ENCODE data around the gene GMDS. TPM values are rescaled to one million over a fixed set of nuclear protein-coding genes. Genes with fewer than 3 reads are reported as not detected.

GMDS gene
- total RNA-seq, 1 donor from 2014 or later, result 35.7 TPM

DNA sequence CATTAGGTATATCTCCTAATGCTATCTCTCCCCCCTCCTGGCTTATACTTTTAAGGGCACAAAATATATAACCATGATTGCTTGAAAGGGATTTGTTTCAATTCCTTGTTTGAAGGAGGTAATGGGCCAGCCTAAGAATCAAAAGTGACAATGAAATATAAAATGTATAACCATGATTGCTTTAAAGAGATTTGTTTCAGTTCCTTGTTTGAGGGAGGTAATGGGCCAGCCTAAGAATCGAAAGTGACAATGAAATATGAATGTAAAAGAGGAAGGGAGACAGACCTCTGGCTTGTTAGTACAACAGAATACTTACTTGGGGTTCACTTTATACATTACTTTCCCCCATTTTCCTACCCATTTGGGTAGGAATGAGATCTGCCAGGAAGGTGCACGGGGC is 580.2 kb downstream of the GMDS start:
- H3K36me3 Mint-ChIP-seq (ENCODE audit: low read depth), result no peaks in the 10 kb centered on the region
- DNase-seq (ENCODE audit: low spot score), result no peak
- no peak overlapping the region for H3K27ac Mint-ChIP-seq
- intact Hi-C loops (cut with micrococcal nuclease), result no loop called here
- H3K4me1 Mint-ChIP-seq (ENCODE audit: low read depth), result no peaks in the 10 kb centered on the region
- no peaks in the 10 kb centered on the region for H3K27me3 Mint-ChIP-seq (ENCODE audit: low read depth)
- H3K4me3 Mint-ChIP-seq (ENCODE audit: low read depth), result no peak overlapping the region
- no peaks in the 10 kb centered on the region for H3K9me3 Mint-ChIP-seq

DNA sequence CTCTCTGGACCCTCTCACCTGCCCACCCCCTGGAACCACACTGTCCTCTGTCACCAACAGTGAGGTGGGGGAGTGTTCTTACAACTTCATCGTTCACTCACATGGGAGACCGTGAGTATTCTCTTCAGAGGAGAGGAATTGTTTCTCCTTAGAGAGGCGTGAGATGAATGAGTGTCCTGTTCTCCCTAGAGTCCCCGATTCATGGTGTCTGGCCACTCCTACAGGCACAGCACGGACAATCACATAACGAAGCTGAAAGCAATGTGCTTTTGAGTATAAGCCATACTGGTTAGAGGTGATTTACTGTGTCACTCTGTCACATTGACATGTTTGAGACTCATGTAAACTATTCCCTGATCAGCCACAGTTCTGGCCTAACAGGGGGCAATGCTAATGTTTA is 581.1 kb downstream of the GMDS start:
- H3K4me1 Mint-ChIP-seq (ENCODE audit: low read depth), result no peaks in the 10 kb centered on the region
- no peaks in the 10 kb centered on the region for H3K27me3 Mint-ChIP-seq (ENCODE audit: low read depth)
- H3K9me3 Mint-ChIP-seq, result no peaks in the 10 kb centered on the region
- H3K27ac Mint-ChIP-seq, result no peak overlapping the region
- no peaks in the 10 kb centered on the region for H3K36me3 Mint-ChIP-seq (ENCODE audit: low read depth)
- intact Hi-C loops (cut with micrococcal nuclease), result no loop called here
- DNase-seq (ENCODE audit: low spot score), result no peak
- no peak overlapping the region for H3K4me3 Mint-ChIP-seq (ENCODE audit: low read depth)

GRCh38 chr6:1663511-1663910 is 581.9 kb downstream of the GMDS start:
- H3K27ac Mint-ChIP-seq, result no peak overlapping the region
- H3K36me3 Mint-ChIP-seq (ENCODE audit: low read depth), result no peaks in the 10 kb centered on the region
- no peaks in the 10 kb centered on the region for H3K9me3 Mint-ChIP-seq
- no peaks in the 10 kb centered on the region for H3K27me3 Mint-ChIP-seq (ENCODE audit: low read depth)
- no peak for DNase-seq (ENCODE audit: low spot score)
- no peaks in the 10 kb centered on the region for H3K4me1 Mint-ChIP-seq (ENCODE audit: low read depth)
- intact Hi-C loops (cut with micrococcal nuclease), result no loop called here
- no peak overlapping the region for H3K4me3 Mint-ChIP-seq (ENCODE audit: low read depth)

DNA sequence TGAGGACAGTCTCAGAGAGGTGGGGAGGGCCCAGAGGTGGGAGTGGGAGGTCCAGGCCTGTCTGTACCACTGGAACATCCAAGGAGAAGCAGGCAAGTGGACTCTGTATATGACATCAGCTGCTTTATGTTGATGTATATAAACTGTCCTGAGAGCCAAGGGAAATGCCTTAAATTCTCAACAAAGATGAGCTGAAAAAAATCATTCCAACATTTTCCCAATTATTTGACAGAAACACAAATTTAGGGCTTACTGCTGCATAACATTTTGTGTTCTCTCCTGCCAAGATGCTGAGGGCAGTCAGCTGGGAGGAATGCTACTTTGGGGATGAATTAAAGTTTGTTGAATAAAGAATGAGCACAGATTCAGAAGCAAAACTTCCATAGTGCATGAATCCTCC is 582.9 kb downstream of the GMDS start:
- no peaks in the 10 kb centered on the region for H3K9me3 Mint-ChIP-seq
- no peak overlapping the region for H3K27ac Mint-ChIP-seq
- no peak overlapping the region for H3K4me3 Mint-ChIP-seq (ENCODE audit: low read depth)
- no peak for DNase-seq (ENCODE audit: low spot score)
- no peaks in the 10 kb centered on the region for H3K4me1 Mint-ChIP-seq (ENCODE audit: low read depth)
- no peaks in the 10 kb centered on the region for H3K27me3 Mint-ChIP-seq (ENCODE audit: low read depth)
- no peaks in the 10 kb centered on the region for H3K36me3 Mint-ChIP-seq (ENCODE audit: low read depth)
- intact Hi-C loops (cut with micrococcal nuclease), result no loop called here

GRCh38 chr6:1659816-1660215 is 585.6 kb downstream of the GMDS start:
- Mint-ChIP-seq H3K4me1 (ENCODE audit: low read depth) (no peaks in the 10 kb centered on the region), H3K27me3 (ENCODE audit: low read depth) (no peaks in the 10 kb centered on the region), H3K36me3 (ENCODE audit: low read depth) (no peaks in the 10 kb centered on the region)

DNA sequence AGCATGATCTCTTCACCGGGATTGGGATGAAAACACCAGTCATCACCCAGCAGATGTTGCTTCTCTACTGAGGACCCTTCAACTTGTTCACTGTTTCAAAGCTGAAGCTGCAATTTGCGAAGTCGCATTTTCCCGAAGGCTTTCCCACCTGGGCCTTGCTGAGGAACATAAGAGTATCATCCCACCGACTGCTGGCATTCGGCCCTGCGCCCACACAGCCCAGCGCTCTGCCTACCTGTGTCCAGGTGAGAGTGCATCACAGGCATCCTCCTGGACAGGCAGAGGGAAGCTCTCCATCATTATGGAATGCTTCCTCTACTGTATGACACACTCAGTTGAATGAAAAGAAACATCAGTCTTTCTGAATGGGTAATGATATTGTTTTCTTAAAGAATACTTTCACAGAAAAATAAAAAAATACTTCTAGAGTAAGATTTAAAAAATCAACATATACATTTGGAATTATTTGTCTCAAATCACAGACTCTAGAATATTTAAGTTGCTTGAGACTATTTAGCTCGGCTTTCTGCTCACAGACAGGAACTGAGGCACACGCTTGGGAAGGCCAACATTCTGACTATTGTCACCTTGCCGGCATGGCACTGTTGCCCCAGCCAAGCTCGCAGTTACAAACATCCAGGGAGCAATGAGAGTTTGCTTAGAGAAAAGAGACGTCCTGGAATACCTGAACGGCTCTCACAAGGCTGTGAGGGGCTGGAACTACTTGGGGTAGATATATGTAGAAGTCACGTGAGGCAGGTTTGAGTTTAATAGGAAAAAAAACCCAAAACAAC is 587.0 kb downstream of the GMDS start:
- H3K36me3 Mint-ChIP-seq (ENCODE audit: low read depth), result no peaks in the 10 kb centered on the region
- no peaks in the 10 kb centered on the region for H3K9me3 Mint-ChIP-seq
- H3K27me3 Mint-ChIP-seq (ENCODE audit: low read depth), result no peaks in the 10 kb centered on the region
- no peaks in the 10 kb centered on the region for H3K4me1 Mint-ChIP-seq (ENCODE audit: low read depth)
- no peak overlapping the region for H3K4me3 Mint-ChIP-seq (ENCODE audit: low read depth)
- no peak overlapping the region for H3K27ac Mint-ChIP-seq
- DNase-seq (ENCODE audit: low spot score), result no peak
- intact Hi-C loops (cut with micrococcal nuclease), result no loop called here

More at GRCh38 chr6:1659816-1660215, 585.6 kb downstream of the GMDS start:
- intact Hi-C loops (cut with micrococcal nuclease), result no loop called here
- H3K4me3 Mint-ChIP-seq (ENCODE audit: low read depth), result no peak overlapping the region
- H3K27ac Mint-ChIP-seq, result no peak overlapping the region
- DNase-seq (ENCODE audit: low spot score), result no peak
- H3K9me3 Mint-ChIP-seq, result no peaks in the 10 kb centered on the region

DNA sequence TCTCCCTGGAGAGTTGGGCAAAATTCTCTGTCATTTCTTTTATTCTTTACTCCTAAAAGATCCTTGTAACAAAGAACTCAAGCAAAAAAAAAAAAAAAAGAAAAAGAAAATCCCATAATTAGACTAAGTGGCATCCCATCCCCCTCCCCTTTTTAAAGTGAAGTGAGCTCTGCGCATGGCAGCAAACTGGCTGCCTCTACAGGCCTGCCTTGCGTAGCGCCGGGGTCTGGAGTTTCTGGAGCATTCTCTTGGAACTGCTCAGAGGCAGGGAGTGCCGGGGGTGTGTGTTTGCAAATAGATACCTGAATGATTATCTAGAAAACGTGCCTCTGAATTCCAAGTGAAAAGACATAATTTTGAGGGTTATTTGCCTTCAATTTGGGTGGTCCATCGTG is 587.6 kb downstream of the GMDS start:
- Mint-ChIP-seq H3K4me1 (ENCODE audit: low read depth) (no peaks in the 10 kb centered on the region), H3K4me3 (ENCODE audit: low read depth) (no peak overlapping the region), H3K27me3 (ENCODE audit: low read depth) (no peaks in the 10 kb centered on the region), H3K9me3 (no peaks in the 10 kb centered on the region), H3K36me3 (ENCODE audit: low read depth) (no peaks in the 10 kb centered on the region), H3K27ac (no peak overlapping the region)
- intact Hi-C loops (cut with micrococcal nuclease), result no loop called here
- DNase-seq (ENCODE audit: low spot score), result no peak

GRCh38 chr6:1657116-1657770 is 588.2 kb downstream of the GMDS start:
- Mint-ChIP-seq H3K9me3 (no peaks in the 10 kb centered on the region), H3K27ac (no peak overlapping the region), H3K4me1 (ENCODE audit: low read depth) (no peaks in the 10 kb centered on the region), H3K36me3 (ENCODE audit: low read depth) (no peaks in the 10 kb centered on the region), H3K4me3 (ENCODE audit: low read depth) (no peak overlapping the region), H3K27me3 (ENCODE audit: low read depth) (no peaks in the 10 kb centered on the region)
- DNase-seq (ENCODE audit: low spot score), result no peak
- intact Hi-C loops (cut with micrococcal nuclease), result no loop called here

- Mint-ChIP-seq H3K9me3 (no peaks in the 10 kb centered on the region), H3K36me3 (ENCODE audit: low read depth) (no peaks in the 10 kb centered on the region), H3K4me3 (ENCODE audit: low read depth) (no peak overlapping the region), H3K27ac (no peak overlapping the region), H3K4me1 (ENCODE audit: low read depth) (no peaks in the 10 kb centered on the region), H3K27me3 (ENCODE audit: low read depth) (no peaks in the 10 kb centered on the region)
- intact Hi-C loops (cut with micrococcal nuclease), result no loop called here
- no peak for DNase-seq (ENCODE audit: low spot score)
Measured at GRCh38 chr6:1654054-1654453, 591.4 kb downstream of the GMDS start.

GRCh38 chr6:1652842-1653241 is 592.6 kb downstream of the GMDS start:
- Mint-ChIP-seq H3K27ac (no peak overlapping the region), H3K4me3 (ENCODE audit: low read depth) (no peak overlapping the region), H3K4me1 (ENCODE audit: low read depth) (no peaks in the 10 kb centered on the region), H3K9me3 (no peaks in the 10 kb centered on the region), H3K36me3 (ENCODE audit: low read depth) (no peaks in the 10 kb centered on the region), H3K27me3 (ENCODE audit: low read depth) (no peaks in the 10 kb centered on the region)
- intact Hi-C loops (cut with micrococcal nuclease), result no loop called here
- DNase-seq (ENCODE audit: low spot score), result no peak

DNA sequence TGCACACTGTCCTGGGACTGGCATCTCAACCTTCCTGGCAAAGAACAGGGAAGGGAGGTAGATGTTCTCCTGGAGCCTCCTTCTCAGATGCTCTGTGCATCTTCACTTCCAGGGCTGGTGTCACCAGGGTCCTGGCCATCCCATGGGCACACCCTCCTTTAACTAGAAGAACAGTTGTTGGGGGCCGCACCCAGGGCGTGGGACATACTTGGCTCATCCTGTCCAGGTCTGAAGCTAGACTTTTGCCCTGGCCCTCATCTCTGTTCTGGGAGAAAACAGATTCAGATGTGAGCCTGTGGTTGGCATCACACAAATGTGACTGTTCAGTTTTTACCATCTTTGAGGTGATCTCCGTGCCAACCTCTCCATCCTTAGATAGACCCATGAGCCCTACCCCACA is 594.0 kb downstream of the GMDS start:
- H3K4me3 Mint-ChIP-seq (ENCODE audit: low read depth), result no peak overlapping the region
- intact Hi-C loops (cut with micrococcal nuclease), result no loop called here
- H3K27ac Mint-ChIP-seq, result no peak overlapping the region
- H3K27me3 Mint-ChIP-seq (ENCODE audit: low read depth), result no peaks in the 10 kb centered on the region
- H3K36me3 Mint-ChIP-seq (ENCODE audit: low read depth), result no peaks in the 10 kb centered on the region
- no peak for DNase-seq (ENCODE audit: low spot score)
- H3K4me1 Mint-ChIP-seq (ENCODE audit: low read depth), result no peaks in the 10 kb centered on the region
- no peaks in the 10 kb centered on the region for H3K9me3 Mint-ChIP-seq

DNA sequence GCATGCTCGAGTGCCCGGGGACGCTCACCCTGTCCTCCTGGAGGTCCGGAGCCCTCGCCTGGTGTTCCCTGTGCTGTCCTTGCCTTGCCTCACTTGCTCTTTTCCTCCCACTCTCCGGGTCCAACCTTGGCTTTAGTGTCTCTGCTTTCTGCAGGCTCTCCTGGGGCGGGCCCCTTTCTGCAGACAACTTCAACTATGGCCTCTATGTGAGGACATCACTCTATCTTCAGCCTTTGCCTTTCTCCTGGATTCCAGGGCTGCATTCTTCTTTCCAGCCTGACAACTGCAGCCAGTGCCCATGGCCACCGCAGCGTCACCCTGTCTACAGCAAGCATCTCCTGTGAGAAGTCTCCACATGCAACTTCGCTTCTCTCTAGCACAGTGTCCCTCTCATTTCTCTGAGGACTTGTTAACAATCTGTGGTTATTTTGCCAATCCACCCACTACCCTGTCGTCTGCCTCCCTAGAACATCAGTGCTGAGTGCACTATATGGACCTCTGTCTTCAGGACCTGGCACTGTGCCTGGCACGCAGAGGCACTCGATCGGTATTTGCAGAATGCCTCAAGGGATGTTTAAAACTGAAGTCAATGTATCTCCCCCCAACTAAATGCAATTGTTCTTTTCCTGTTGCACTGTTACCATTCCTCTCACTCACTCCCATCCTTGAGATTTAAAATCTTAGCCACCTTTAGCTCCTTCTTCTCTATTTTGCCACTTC is 599.8 kb downstream of the GMDS start:
- Mint-ChIP-seq H3K4me1 (ENCODE audit: low read depth) (no peaks in the 10 kb centered on the region), H3K27me3 (ENCODE audit: low read depth) (no peaks in the 10 kb centered on the region), H3K36me3 (ENCODE audit: low read depth) (no peaks in the 10 kb centered on the region), H3K4me3 (ENCODE audit: low read depth) (no peak overlapping the region), H3K9me3 (no peaks in the 10 kb centered on the region), H3K27ac (no peak overlapping the region)
- intact Hi-C loops (cut with micrococcal nuclease), result no loop called here
- no peak for DNase-seq (ENCODE audit: low spot score)

DNA sequence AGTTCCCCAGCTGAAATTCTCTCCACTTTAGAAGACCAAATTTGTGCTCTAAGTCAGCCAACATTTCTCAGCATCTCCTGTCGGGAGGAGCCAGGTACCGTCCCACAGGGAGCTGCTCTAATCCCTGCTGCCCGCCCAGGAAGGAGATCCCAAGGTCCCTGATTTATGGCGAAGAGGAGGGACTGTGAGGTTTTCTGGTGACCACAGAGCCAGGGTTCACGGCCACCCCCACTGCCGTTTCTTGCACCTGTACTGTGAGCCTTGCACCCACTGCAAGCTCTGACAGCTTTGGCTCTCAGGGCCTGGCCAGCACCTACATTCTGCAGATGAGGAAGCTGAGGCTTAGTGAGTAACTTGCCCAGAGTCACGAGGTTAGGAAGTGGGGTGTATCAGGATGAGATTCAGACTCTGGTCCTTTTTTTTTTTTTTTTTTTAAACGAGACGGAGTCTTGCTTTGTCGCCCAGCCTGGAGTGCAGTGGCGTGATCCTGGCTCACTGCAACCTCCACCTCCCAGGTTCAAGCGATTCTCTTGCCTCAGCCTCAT is 600.8 kb downstream of the GMDS start:
- no peaks in the 10 kb centered on the region for H3K27me3 Mint-ChIP-seq (ENCODE audit: low read depth)
- H3K4me1 Mint-ChIP-seq (ENCODE audit: low read depth), result no peaks in the 10 kb centered on the region
- H3K36me3 Mint-ChIP-seq (ENCODE audit: low read depth), result no peaks in the 10 kb centered on the region
- intact Hi-C loops (cut with micrococcal nuclease), result no loop called here
- H3K4me3 Mint-ChIP-seq (ENCODE audit: low read depth), result no peak overlapping the region
- no peak for DNase-seq (ENCODE audit: low spot score)
- H3K9me3 Mint-ChIP-seq, result no peaks in the 10 kb centered on the region
- H3K27ac Mint-ChIP-seq, result no peak overlapping the region

Data from activated T-helper 2 cell treated with anti-CD3 and anti-CD28 coated beads, Interferon-gamma antibody, Interleukin-2, Interleukin-4, amounts not matched to agents 10 μg/mL and 5 μg/mL and 100 μg/mL, durations not matched to agents 14 hours and 24 hours and 36 hours (primary cell).